ENCODE data around the gene MCTP1.

Gene MCTP1

GRCh38 chr5:95238560-95239325, 46.2 kb downstream of the MCTP1 start:
- H3K9me3 ChIP-seq (replicated peaks; ENCODE audit: insufficient read depth, low read length): no peaks in the 10 kb centered on the region
- H3K27ac ChIP-seq (ENCODE audit: low read length): no peak overlapping the region
- H3K9ac ChIP-seq (ENCODE audit: low read length): no peak overlapping the region
- no peak overlapping the region for H2AFZ ChIP-seq (ENCODE audit: low read length)
- H3K4me3 ChIP-seq (ENCODE audit: low read length): no peak overlapping the region
- H4K20me1 ChIP-seq (ENCODE audit: insufficient read depth, low read length): no peaks in the 10 kb centered on the region
- H3K79me2 ChIP-seq (ENCODE audit: low read length): no peaks in the 10 kb centered on the region
- TF ChIP-seq EZH2 (optimal IDR thresholded peaks at IDR 0.05; ENCODE audit: low read depth, low read length): no peak
- no peak for TF ChIP-seq CTCF (IDR thresholded peaks at IDR 0.05; ENCODE audit: low read length)
- no peak for TF ChIP-seq EZH2phosphoT487 (IDR thresholded peaks at IDR 0.05; ENCODE audit: low read length)
- H3K36me3 ChIP-seq (replicated peaks; ENCODE audit: insufficient read depth, low read length): no peaks in the 10 kb centered on the region
- H3F3A ChIP-seq (ENCODE audit: insufficient read depth, low read length): no peaks in the 10 kb centered on the region
- DNase-seq: no peak
- H3K4me2 ChIP-seq (ENCODE audit: low read depth, low read length): no peak overlapping the region
- H3K27me3 ChIP-seq (replicated peaks; ENCODE audit: insufficient read depth, low read length): no peaks in the 10 kb centered on the region
- no peaks in the 10 kb centered on the region for H3K4me1 ChIP-seq (ENCODE audit: low read length)
- H3K9me2 ChIP-seq (replicated peaks; ENCODE audit: insufficient read depth, low read length): no peaks in the 10 kb centered on the region

GRCh38 chr5:95237324-95237723, 47.6 kb downstream of the MCTP1 start:
- DNase-seq: no peak
- H3K27ac ChIP-seq (ENCODE audit: low read length): no peak overlapping the region
- no peaks in the 10 kb centered on the region for H3K9me3 ChIP-seq (replicated peaks; ENCODE audit: insufficient read depth, low read length)
- H3K4me3 ChIP-seq (ENCODE audit: low read length): no peak overlapping the region
- no peaks in the 10 kb centered on the region for H4K20me1 ChIP-seq (ENCODE audit: insufficient read depth, low read length)
- no peaks in the 10 kb centered on the region for H3K27me3 ChIP-seq (replicated peaks; ENCODE audit: insufficient read depth, low read length)
- H3K9me2 ChIP-seq (replicated peaks; ENCODE audit: insufficient read depth, low read length): no peaks in the 10 kb centered on the region
- no peak overlapping the region for H3K4me2 ChIP-seq (ENCODE audit: low read depth, low read length)
- H3K4me1 ChIP-seq (ENCODE audit: low read length): no peaks in the 10 kb centered on the region
- H3K9ac ChIP-seq (ENCODE audit: low read length): no peak overlapping the region
- H3K36me3 ChIP-seq (replicated peaks; ENCODE audit: insufficient read depth, low read length): no peaks in the 10 kb centered on the region
- TF ChIP-seq EZH2phosphoT487 (IDR thresholded peaks at IDR 0.05; ENCODE audit: low read length) (no peak), CTCF (IDR thresholded peaks at IDR 0.05; ENCODE audit: low read length) (no peak), EZH2 (optimal IDR thresholded peaks at IDR 0.05; ENCODE audit: low read depth, low read length) (no peak)
- no peaks in the 10 kb centered on the region for H3K79me2 ChIP-seq (ENCODE audit: low read length)
- H3F3A ChIP-seq (ENCODE audit: insufficient read depth, low read length): no peaks in the 10 kb centered on the region
- H2AFZ ChIP-seq (ENCODE audit: low read length): no peak overlapping the region

- Histone ChIP-seq H3K79me2 (ENCODE audit: low read length) (no peaks in the 10 kb centered on the region), H3K4me2 (ENCODE audit: low read depth, low read length) (no peak overlapping the region), H4K20me1 (ENCODE audit: insufficient read depth, low read length) (no peaks in the 10 kb centered on the region), H3K4me3 (ENCODE audit: low read length) (no peak overlapping the region), H3K4me1 (ENCODE audit: low read length) (no peaks in the 10 kb centered on the region), H3K9ac (ENCODE audit: low read length) (no peak overlapping the region), H3K9me2 (replicated peaks; ENCODE audit: insufficient read depth, low read length) (no peaks in the 10 kb centered on the region), H3F3A (ENCODE audit: insufficient read depth, low read length) (no peaks in the 10 kb centered on the region), H3K9me3 (replicated peaks; ENCODE audit: insufficient read depth, low read length) (no peaks in the 10 kb centered on the region), H3K36me3 (replicated peaks; ENCODE audit: insufficient read depth, low read length) (no peaks in the 10 kb centered on the region), H3K27me3 (replicated peaks; ENCODE audit: insufficient read depth, low read length) (no peaks in the 10 kb centered on the region), H2AFZ (ENCODE audit: low read length) (no peak overlapping the region), H3K27ac (ENCODE audit: low read length) (no peak overlapping the region)
- no peak for DNase-seq
- TF ChIP-seq EZH2phosphoT487 (IDR thresholded peaks at IDR 0.05; ENCODE audit: low read length): no peak
- no peak for TF ChIP-seq EZH2 (optimal IDR thresholded peaks at IDR 0.05; ENCODE audit: low read depth, low read length)
These were observed 49.4 kb downstream of the MCTP1 start for GRCh38 chr5:95235439-95235982.

GRCh38 chr5:95229646-95230045, 55.2 kb downstream of the MCTP1 start:
- Histone ChIP-seq H3K9ac (ENCODE audit: low read length) (no peak overlapping the region), H3K27me3 (replicated peaks; ENCODE audit: insufficient read depth, low read length) (no peaks in the 10 kb centered on the region), H3K79me2 (ENCODE audit: low read length) (no peaks in the 10 kb centered on the region), H4K20me1 (ENCODE audit: insufficient read depth, low read length) (no peaks in the 10 kb centered on the region), H3F3A (ENCODE audit: insufficient read depth, low read length) (no peaks in the 10 kb centered on the region), H3K27ac (ENCODE audit: low read length) (no peak overlapping the region), H3K4me2 (ENCODE audit: low read depth, low read length) (no peak overlapping the region), H3K9me2 (replicated peaks; ENCODE audit: insufficient read depth, low read length) (no peaks in the 10 kb centered on the region), H3K9me3 (replicated peaks; ENCODE audit: insufficient read depth, low read length) (no peaks in the 10 kb centered on the region), H2AFZ (ENCODE audit: low read length) (no peak overlapping the region), H3K36me3 (replicated peaks; ENCODE audit: insufficient read depth, low read length) (no peaks in the 10 kb centered on the region), H3K4me3 (ENCODE audit: low read length) (no peak overlapping the region), H3K4me1 (ENCODE audit: low read length) (no peaks in the 10 kb centered on the region)
- no peak for DNase-seq
- TF ChIP-seq EZH2phosphoT487 (IDR thresholded peaks at IDR 0.05; ENCODE audit: low read length): no peak
- TF ChIP-seq CTCF (IDR thresholded peaks at IDR 0.05; ENCODE audit: low read length): no peak
- no peak for TF ChIP-seq EZH2 (optimal IDR thresholded peaks at IDR 0.05; ENCODE audit: low read depth, low read length)

Measured in MM.1S (cell line).